Prostate gland (tissue), 2 donors: ENCODE data around the gene ARHGDIG. TPM values are rescaled to one million over a fixed set of nuclear protein-coding genes. Genes with fewer than 3 reads are reported as not detected.

Experiments used
- DNase-seq: peaks from one replicate; pipeline ENCODE4 v3.0.0-alpha.2; 2019; ENCODE audit warnings: low spot score
- H3K27ac ChIP-seq, 2 donors: fragments of 200-600 bp; sonication (generic); 2 replicates each; pipeline ENCODE4 v1.5.1; 2017 to 2019
- H3K27me3 ChIP-seq: fragments of 200-600 bp; sonication (generic); replicated peaks from 2 replicates; pipeline ENCODE4 v1.5.1; 2019; ENCODE audit not compliant: insufficient read depth
- H3K36me3 ChIP-seq, 2 donors: fragments of 200-600 bp; sonication (generic); 1 replicate in 1 of 2; 2 replicates in 1 of 2; pipeline versions ENCODE4 v1.5.1 to v1.8.1; 2017 to 2019
- H3K4me1 ChIP-seq: fragments of 200-600 bp; sonication (generic); replicated peaks from 2 replicates; pipeline ENCODE4 v1.5.1; 2019
- H3K4me3 ChIP-seq, 2 donors: fragments of 200-600 bp; sonication (generic); 2 replicates each; pipeline ENCODE4 v1.5.1; 2017 to 2019
- H3K9me3 ChIP-seq: fragments of 200-600 bp; sonication (generic); 2 replicates; pipeline ENCODE4 v1.5.1; 2017
- POLR2A ChIP-seq: fragments of 450-650 bp; IDR thresholded peaks from one replicate; pipeline ENCODE4 v1.6.1; 2016; ENCODE audit warnings: antibody characterized with exemption, mild to moderate bottlenecking
- POLR2AphosphoS5 ChIP-seq: sonication (generic); formaldehyde crosslinking; IDR thresholded peaks from one replicate; pipeline ENCODE4 v1.6.1; 2017; ENCODE audit warnings: antibody characterized with exemption
- WGBS: methylation state at CpG from one replicate; pipeline ENCODE4 v1.1.5; 2018; 5-methylcytosine and 5-hydroxymethylcytosine counted together
- intact Hi-C: fragments of 100-400 bp; cut with DNase I; formaldehyde crosslinking; loops from one replicate; pipeline ENCODE4 v1.14.2; 2022
- total RNA-seq, 2 donors: library from RNA; depleted of rRNA; stranded (reverse); fragments of >200 nt; gene quantifications; one replicate each; pipeline ENCODE4 v1.1.0, GENCODE V29; 2016
- TF ChIP-seq, protein P1 (sequence below), 4 experiments: fragments of 200-600 bp in 2 of 4; fragments of 450-650 bp in 2 of 4; sonication (generic) in 2 of 4; IDR thresholded peaks; 1 replicate in 3 of 4; 2 replicates in 1 of 4; pipeline ENCODE4 v1.5.1; 2016 to 2019; ENCODE audit warnings: antibody characterized with exemption in 4 of 4, mild to moderate bottlenecking in 2 of 4, moderate library complexity in 2 of 4

The ARHGDIG gene
- total RNA-seq, 2 donors from 2014 or later = 0.41 to 7.0 TPM

DNA sequence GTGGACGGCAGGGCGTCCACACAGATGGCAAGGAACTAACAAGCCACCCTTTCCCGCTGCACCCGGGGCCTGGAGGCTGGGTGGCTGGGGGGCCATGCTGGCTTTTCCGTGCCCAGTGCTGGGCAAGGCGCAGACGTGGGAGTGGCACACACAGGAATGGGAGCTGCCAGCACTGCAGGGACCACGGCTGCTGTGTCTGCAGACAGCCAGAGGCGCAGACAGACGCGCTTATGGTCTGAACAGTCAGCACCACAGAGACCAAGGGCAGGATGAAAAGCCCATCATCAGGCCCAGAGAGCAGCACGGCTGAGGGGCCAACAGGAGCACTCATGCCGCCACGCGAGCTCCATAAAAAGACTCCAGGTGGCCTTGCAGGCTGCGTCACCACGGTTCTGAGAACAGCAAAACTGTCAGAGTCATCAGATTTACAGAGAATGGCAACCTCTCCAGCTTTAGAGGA is 26.6 kb downstream of the ARHGDIG start:
- H3K9me3 ChIP-seq = no peaks in the 10 kb centered on the region

DNA sequence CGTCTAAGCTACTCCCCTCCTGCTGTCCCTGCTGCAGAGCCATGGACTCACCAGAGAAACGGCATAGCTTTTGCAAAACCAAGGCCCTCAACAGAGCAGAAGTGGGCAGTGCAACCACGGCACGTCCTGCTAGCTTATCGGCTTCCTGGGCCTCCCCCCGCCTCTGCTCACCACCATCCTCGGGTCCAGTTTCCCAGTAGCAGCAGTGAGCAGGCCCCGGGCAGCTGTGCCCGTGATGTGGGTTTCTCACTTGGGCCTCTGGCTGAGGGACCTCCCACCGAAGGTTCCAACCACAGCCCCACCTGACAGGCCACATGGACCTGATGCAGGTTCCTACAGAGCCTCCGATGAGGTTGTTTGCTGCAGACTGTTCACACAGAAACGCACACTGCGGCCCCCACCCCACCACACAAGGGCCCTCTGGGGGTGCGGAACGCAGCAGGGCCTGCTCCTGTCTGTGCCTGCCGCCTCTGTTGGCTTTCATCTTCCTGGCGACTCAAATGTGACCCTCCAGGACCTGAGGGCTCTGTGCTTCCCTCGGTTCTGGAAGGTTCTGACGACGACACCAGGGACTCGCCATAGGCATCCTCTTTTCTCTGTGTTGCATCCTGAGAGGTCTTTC is 27.4 kb downstream of the ARHGDIG start:
- Histone ChIP-seq H3K36me3 (no peaks in the 10 kb centered on the region), H3K27ac (no peak overlapping the region), H3K4me3 (no peak overlapping the region), H3K4me1 (no peaks in the 10 kb centered on the region), H3K27me3 (no peaks in the 10 kb centered on the region), H3K9me3 (no peaks in the 10 kb centered on the region)
- TF ChIP-seq, protein P1, sequence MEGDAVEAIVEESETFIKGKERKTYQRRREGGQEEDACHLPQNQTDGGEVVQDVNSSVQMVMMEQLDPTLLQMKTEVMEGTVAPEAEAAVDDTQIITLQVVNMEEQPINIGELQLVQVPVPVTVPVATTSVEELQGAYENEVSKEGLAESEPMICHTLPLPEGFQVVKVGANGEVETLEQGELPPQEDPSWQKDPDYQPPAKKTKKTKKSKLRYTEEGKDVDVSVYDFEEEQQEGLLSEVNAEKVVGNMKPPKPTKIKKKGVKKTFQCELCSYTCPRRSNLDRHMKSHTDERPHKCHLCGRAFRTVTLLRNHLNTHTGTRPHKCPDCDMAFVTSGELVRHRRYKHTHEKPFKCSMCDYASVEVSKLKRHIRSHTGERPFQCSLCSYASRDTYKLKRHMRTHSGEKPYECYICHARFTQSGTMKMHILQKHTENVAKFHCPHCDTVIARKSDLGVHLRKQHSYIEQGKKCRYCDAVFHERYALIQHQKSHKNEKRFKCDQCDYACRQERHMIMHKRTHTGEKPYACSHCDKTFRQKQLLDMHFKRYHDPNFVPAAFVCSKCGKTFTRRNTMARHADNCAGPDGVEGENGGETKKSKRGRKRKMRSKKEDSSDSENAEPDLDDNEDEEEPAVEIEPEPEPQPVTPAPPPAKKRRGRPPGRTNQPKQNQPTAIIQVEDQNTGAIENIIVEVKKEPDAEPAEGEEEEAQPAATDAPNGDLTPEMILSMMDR (IDR thresholded peaks at IDR 0.05) = no peak
- TF ChIP-seq POLR2A (no peak), POLR2AphosphoS5 (no peak)
- intact Hi-C loops = no loop called here
- WGBS = 88% methylated on average over 21 of the region's 21 CpGs
- DNase-seq = no peak

More for the DNA sequence above, 26.6 kb downstream of the ARHGDIG start:
- Histone ChIP-seq H3K27me3 (no peaks in the 10 kb centered on the region), H3K36me3 (no peaks in the 10 kb centered on the region), H3K4me3 (no peak overlapping the region), H3K4me1 (no peaks in the 10 kb centered on the region), H3K27ac (no peak overlapping the region)
- intact Hi-C loops = no loop called here
- 78% methylated on average over 17 of the region's 17 CpGs for WGBS
- TF ChIP-seq, protein P1 (IDR thresholded peaks at IDR 0.05) = no peak
- TF ChIP-seq POLR2A (no peak), POLR2AphosphoS5 (no peak)
- no peak for DNase-seq

DNA sequence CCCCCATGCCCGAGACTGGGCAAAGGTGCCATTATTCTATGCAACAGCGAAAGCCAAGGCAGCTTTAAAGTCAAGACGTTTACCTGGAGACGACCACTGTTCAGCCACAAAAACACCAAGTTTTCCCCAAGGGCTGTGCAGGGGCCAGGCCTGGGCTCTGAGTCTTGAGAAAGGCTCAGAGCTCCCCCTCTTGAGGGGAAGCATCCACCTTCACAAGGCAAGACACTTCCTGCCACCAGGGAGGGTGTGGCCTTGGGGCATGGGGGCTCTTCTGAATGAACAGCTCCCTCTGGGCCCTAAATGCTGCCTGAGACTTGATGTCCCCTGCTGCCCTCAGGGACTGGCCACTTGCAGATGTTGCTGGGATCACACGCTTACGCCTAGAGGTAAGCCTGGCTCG is 29.1 kb downstream of the ARHGDIG start:
- intact Hi-C loops = no loop called here
- no peaks in the 10 kb centered on the region for H3K9me3 ChIP-seq
- H3K36me3 ChIP-seq = no peaks in the 10 kb centered on the region
- WGBS = 88% methylated on average over 7 of the region's 7 CpGs
- no peak for DNase-seq
- no peaks in the 10 kb centered on the region for H3K4me1 ChIP-seq
- TF ChIP-seq POLR2A (no peak), POLR2AphosphoS5 (no peak)
- TF ChIP-seq, protein P1 (IDR thresholded peaks at IDR 0.05) = no peak
- H3K4me3 ChIP-seq = no peak overlapping the region
- H3K27me3 ChIP-seq = no peaks in the 10 kb centered on the region
- no peak overlapping the region for H3K27ac ChIP-seq

DNA sequence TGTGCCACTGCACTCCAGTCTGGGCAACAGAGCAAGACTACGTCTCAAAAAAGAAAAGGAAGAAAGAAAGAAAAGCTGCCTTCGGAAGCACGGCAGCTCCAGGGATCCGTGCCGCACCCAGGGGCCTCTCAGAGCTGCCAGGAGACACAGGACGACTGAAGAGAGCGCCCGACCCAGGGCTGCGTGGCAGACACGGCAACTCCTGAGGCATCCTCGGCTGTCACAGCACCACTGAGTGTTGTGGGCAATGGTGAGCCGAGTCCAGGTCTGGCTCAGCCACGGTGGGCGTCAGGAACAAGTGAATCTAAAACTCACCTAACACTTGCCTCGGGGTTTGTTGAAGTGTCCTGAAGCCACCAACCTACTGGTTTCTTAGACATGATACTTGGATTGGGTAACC is 31.3 kb downstream of the ARHGDIG start:
- no peaks in the 10 kb centered on the region for H3K4me1 ChIP-seq
- H3K36me3 ChIP-seq = no peaks in the 10 kb centered on the region
- no peak for DNase-seq
- H3K27me3 ChIP-seq = no peaks in the 10 kb centered on the region
- intact Hi-C loops = no loop called here
- H3K9me3 ChIP-seq = no peaks in the 10 kb centered on the region
- H3K27ac ChIP-seq = no peak overlapping the region
- no peak for TF ChIP-seq POLR2A
- TF ChIP-seq, protein P1 (IDR thresholded peaks at IDR 0.05) = no peak
- TF ChIP-seq POLR2AphosphoS5 = no peak
- 91% methylated on average over 15 of the region's 15 CpGs for WGBS
- H3K4me3 ChIP-seq = no peak overlapping the region

DNA sequence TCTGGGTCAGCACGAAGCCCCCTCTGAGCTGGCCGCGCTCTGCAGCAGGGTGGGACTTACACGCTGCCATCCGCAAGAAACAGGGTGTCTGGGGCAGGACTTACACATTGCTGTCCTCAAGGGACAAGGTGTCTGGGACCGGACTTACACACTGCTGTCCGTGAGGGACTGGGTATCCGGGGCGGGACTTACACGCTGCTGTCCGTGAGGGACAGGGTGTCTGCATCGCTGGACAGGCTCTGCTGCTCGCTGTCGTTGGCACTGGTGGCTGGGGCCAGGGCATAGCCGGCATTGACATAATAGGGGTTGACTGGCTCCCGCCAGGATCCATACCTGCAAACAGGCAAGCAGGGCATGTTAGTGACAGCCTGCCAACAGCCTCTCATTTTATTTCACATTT is 34.0 kb downstream of the ARHGDIG start:
- intact Hi-C loops = no loop called here
- TF ChIP-seq, protein P1 (IDR thresholded peaks at IDR 0.05) = no peak
- TF ChIP-seq POLR2AphosphoS5 (no peak), POLR2A (no peak)
- H3K27me3 ChIP-seq = no peaks in the 10 kb centered on the region
- DNase-seq = no peak
- H3K4me1 ChIP-seq = no peaks in the 10 kb centered on the region
- H3K9me3 ChIP-seq = no peaks in the 10 kb centered on the region
- 92% methylated on average over 16 of the region's 16 CpGs for WGBS
- no peak overlapping the region for H3K4me3 ChIP-seq
- no peak overlapping the region for H3K27ac ChIP-seq
- no peaks in the 10 kb centered on the region for H3K36me3 ChIP-seq
